ENCODE data around the gene ROR2.

- no peak for TF ChIP-seq POLR2AphosphoS5 (IDR thresholded peaks at IDR 0.05)
- no peak for TF ChIP-seq POLR2A (IDR thresholded peaks at IDR 0.05)
Observed at GRCh38 chr9:91852801-91853347, 97.2 kb downstream of the ROR2 start.
